Endodermal cell (in vitro differentiated cells): ENCODE results near the gene NDUFS7. TPM values are rescaled to one million over a fixed set of nuclear protein-coding genes. Genes with fewer than 3 reads are reported as not detected.

Experiments used
- DNase-seq: peaks from one replicate; pipeline ENCODE4 v3.0.0-alpha.2; 2017
- H3K27ac ChIP-seq: 2 replicates; pipeline ENCODE4 v1.5.1; 2013; ENCODE audit warnings: mild to moderate bottlenecking, low read depth, low read length, moderate library complexity
- H3K27me3 ChIP-seq: 2 replicates; pipeline ENCODE4 v1.6.1; 2013; ENCODE audit warnings: mild to moderate bottlenecking, low read length, moderate library complexity; ENCODE audit not compliant: insufficient read depth, control insufficient read depth, poor library complexity, severe bottlenecking
- H3K36me3 ChIP-seq: 2 replicates; pipeline ENCODE4 v1.7.0; 2013; ENCODE audit warnings: mild to moderate bottlenecking, low read length, moderate library complexity; ENCODE audit not compliant: control insufficient read depth, insufficient read depth
- H3K4me1 ChIP-seq: one replicate; pipeline ENCODE4 v1.7.0; 2013; ENCODE audit warnings: low read length; ENCODE audit not compliant: control insufficient read depth, insufficient read depth
- H3K4me3 ChIP-seq: 2 replicates; pipeline ENCODE4 v1.5.1; 2013; ENCODE audit warnings: mild to moderate bottlenecking, low read length, moderate library complexity
- H3K9ac ChIP-seq: 2 replicates; pipeline ENCODE4 v1.6.1; 2013; ENCODE audit warnings: mild to moderate bottlenecking, low read length, moderate library complexity; ENCODE audit not compliant: poor library complexity, severe bottlenecking; ENCODE audit errors: extremely low read depth
- H3K9me3 ChIP-seq: 2 replicates; pipeline ENCODE4 v1.6.1; 2013; ENCODE audit warnings: mild to moderate bottlenecking, low read length, moderate library complexity; ENCODE audit not compliant: control insufficient read depth
- H3K27ac Mint-ChIP-seq: 2 replicates; pipeline ENCODE4 v1.8.0; 2020; ENCODE audit warnings: mixed read lengths
- H3K27me3 Mint-ChIP-seq: 2 replicates; pipeline ENCODE4 v1.8.0; 2021; ENCODE audit warnings: mild to moderate bottlenecking, mixed read lengths; ENCODE audit not compliant: insufficient read depth
- H3K36me3 Mint-ChIP-seq: 2 replicates; pipeline ENCODE4 v1.8.0; 2020; ENCODE audit warnings: low read depth, mixed read lengths
- H3K4me1 Mint-ChIP-seq: 2 replicates; pipeline ENCODE4 v1.8.0; 2020; ENCODE audit warnings: mixed read lengths
- H3K4me3 Mint-ChIP-seq: 2 replicates; pipeline ENCODE4 v1.8.0; 2020; ENCODE audit warnings: mild to moderate bottlenecking, moderate library complexity, mixed read lengths
- H3K9me3 Mint-ChIP-seq: 2 replicates; pipeline ENCODE4 v1.8.0; 2020; ENCODE audit warnings: mild to moderate bottlenecking, mixed read lengths
- CTCF ChIP-seq: fragments of 200-600 bp; sonication (generic); conservative IDR thresholded peaks from 2 replicates; pipeline ENCODE4 v1.5.0; 2021; ENCODE audit warnings: antibody characterized with exemption, mild to moderate bottlenecking
- WGBS, 2 experiments: methylation state at CpG; one replicate each; pipeline versions ENCODE4 v1.1.5 to v1.1.7; 2013; ENCODE audit warnings: missing lambda C conversion rate in 2 of 2, mixed read lengths in 1 of 2; ENCODE audit not compliant: insufficient coverage in 1 of 2, insufficient read length in 1 of 2; 5-methylcytosine and 5-hydroxymethylcytosine counted together
- total RNA-seq, 2 donors: library from RNA; stranded (reverse); fragmentation: NEBNext Ultra II Directional in 1 of 2; extraction: Animal tissue kit (Norgen Biotek cat#: 25700) in 1 of 2; gene quantifications; 2 replicates in 1 of 2; 3 replicates in 1 of 2; pipeline ENCODE4 v1.2.1, GENCODE V29; 2021

Gene NDUFS7
- total RNA-seq, 2 donors from 2014 or later: 57.0 to 62.5 TPM

DNA sequence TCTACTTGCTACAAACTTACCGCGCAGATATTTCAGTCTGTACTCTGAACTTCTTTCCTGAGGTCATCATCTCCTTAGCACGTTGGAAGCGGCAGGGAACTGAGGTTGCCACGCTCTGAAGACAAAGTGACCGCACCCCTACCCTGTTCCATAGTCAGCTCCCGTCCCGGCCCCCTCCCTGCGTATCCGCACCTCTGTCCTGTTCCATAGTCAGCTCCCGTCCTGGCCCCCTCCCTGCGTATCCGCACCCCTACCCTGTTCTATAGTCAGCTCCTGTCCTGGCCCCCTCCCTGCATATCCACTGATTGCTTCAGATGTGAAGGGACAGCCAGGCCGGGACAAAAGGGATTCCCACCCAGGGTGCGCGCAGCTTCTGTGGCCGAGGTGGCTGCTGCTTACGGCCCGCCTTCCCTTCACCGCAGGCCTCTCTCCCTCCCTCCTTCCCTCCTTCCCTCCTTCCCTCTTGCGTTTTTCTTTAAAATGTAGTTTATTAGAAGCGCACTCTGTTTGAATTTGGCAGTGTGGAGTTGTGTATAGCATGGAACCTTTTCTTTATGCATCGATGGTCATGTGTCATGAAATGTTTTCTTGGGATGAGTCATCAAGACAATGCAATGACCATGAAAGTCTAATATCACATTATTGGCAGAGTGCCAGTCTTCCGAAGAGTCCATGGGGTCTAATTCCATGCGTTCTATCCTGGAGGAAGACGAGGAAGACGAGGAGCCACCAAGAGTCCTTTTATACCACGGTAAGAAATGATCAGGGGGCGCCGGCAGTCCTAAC, 21.9 kb upstream of the NDUFS7 start:
- Mint-ChIP-seq H3K27me3 (no peaks in the 10 kb centered on the region), H3K9me3 (no peaks in the 10 kb centered on the region), H3K27ac (no peak overlapping the region), H3K4me3 (no peak overlapping the region), H3K36me3 (peaks cover 78% of the 10 kb centered on the region), H3K4me1 (peaks cover 27% of the 10 kb centered on the region)
- no peaks in the 10 kb centered on the region for H3K9me3 ChIP-seq
- DNase-seq: no peak
- no peak for TF ChIP-seq CTCF
- no peaks in the 10 kb centered on the region for H3K4me1 ChIP-seq
- 93 to 94% methylated on average over 20 to 30 of the region's 30 CpGs for WGBS, 2 experiments
- no peak overlapping the region for H3K4me3 ChIP-seq
- no peaks in the 10 kb centered on the region for H3K27me3 ChIP-seq
- peaks cover 91% of the 10 kb centered on the region for H3K36me3 ChIP-seq
- H3K9ac ChIP-seq: no peak overlapping the region
- H3K27ac ChIP-seq: peak overlapping the region; percentile 78

DNA sequence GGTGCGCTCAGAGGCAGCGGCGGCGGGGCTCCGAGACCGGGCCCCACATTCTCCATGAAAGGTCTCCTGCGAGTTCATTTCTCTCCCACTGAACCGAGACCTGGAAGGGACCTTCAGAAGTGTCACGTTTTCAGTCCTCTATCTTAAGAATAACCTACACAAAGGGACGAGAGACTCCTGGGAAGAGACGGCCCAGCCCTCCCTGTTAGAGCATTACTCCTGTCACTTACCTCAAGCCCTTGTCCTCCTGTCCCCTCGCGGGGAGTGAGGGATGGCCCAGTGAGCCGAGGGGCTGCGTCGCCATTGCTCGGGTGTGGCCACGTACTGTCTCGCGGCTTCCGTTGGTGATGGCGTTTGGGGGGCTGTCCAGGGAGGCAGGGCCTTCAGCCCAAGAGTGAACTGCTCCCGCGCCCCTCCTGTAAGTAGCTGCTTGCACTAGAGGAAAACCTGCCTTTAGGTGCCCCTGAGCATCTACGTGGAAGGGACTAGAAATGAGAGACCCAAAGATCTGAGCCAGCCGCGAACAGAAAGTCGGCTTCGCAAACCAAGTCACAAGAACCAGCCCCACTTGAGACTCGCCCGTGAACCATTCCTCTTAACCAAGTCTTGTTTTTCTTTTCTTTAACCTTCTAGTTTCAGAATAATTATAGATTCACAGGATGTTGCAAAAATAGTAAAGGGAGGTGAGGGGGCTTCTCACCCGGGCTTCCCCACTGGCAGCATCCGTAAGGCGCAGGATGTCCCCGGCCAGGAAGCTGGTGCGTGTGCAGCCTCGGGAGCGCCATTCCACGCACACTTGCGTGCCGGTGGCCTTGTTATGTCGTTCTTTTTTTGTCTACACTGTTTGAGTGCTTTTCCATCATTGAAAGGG, 21.1 kb upstream of the NDUFS7 start:
- Histone ChIP-seq H3K27ac (peak overlapping the region; percentile 78), H3K9me3 (no peaks in the 10 kb centered on the region), H3K36me3 (peaks cover 92% of the 10 kb centered on the region), H3K27me3 (no peaks in the 10 kb centered on the region), H3K9ac (no peak overlapping the region), H3K4me1 (no peaks in the 10 kb centered on the region), H3K4me3 (no peak overlapping the region)
- H3K27ac Mint-ChIP-seq: no peak overlapping the region
- no peaks in the 10 kb centered on the region for H3K9me3 Mint-ChIP-seq
- no peak for DNase-seq
- 93 to 94% methylated on average over 34 to 42 of the region's 42 CpGs for WGBS, 2 experiments
- no peak overlapping the region for H3K4me3 Mint-ChIP-seq
- peaks cover 74% of the 10 kb centered on the region for H3K36me3 Mint-ChIP-seq
- peaks cover 18% of the 10 kb centered on the region for H3K4me1 Mint-ChIP-seq
- no peak for TF ChIP-seq CTCF
- no peaks in the 10 kb centered on the region for H3K27me3 Mint-ChIP-seq

DNA sequence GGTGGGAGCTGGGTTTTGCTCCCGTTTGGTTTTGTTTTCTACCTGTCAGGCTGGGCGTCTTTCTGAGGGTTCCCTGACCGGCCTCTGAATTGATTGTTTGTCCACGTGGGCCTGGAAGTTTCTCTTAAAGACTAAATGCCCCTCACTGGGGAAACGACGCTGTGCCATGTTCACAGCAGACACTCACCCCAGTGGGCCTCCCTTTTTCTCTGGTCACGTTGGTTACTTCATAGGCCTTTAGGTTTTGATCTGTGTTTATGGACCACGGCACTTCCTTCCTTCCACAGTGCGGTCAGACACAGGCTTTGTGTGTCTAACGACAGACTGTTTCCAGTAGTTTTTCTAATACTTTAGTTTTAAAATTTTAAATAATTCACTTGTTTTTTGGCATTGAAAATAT, 20.1 kb upstream of the NDUFS7 start:
- H3K4me1 Mint-ChIP-seq: peaks cover 9% of the 10 kb centered on the region
- H3K27ac ChIP-seq: no peak overlapping the region
- H3K27me3 ChIP-seq: no peaks in the 10 kb centered on the region
- no peaks in the 10 kb centered on the region for H3K27me3 Mint-ChIP-seq
- H3K9me3 ChIP-seq: no peaks in the 10 kb centered on the region
- no peak overlapping the region for H3K9ac ChIP-seq
- H3K4me3 Mint-ChIP-seq: no peak overlapping the region
- 96 to 100% methylated on average over 7 to 9 of the region's 10 CpGs for WGBS, 2 experiments
- H3K27ac Mint-ChIP-seq: no peak overlapping the region
- H3K36me3 ChIP-seq: peaks cover 87% of the 10 kb centered on the region
- H3K4me1 ChIP-seq: no peaks in the 10 kb centered on the region
- DNase-seq: no peak
- H3K9me3 Mint-ChIP-seq: no peaks in the 10 kb centered on the region
- H3K4me3 ChIP-seq: no peak overlapping the region
- H3K36me3 Mint-ChIP-seq: peaks cover 70% of the 10 kb centered on the region
- TF ChIP-seq CTCF: no peak
